ENCODE results near the gene KCNMA1. TPM values are rescaled to one million over a fixed set of nuclear protein-coding genes. Genes with fewer than 3 reads are reported as not detected.

KCNMA1 gene
- total RNA-seq, 2 donors from 2014 or later, result 29.1 to 37.9 TPM

- intact Hi-C loops (cut with DNase I), result no loop called here
- Histone ChIP-seq H3K9me3 (no peaks in the 10 kb centered on the region), H3K36me3 (no peaks in the 10 kb centered on the region), H3K4me1 (replicated peaks) (no peaks in the 10 kb centered on the region), H3K27ac (no peak overlapping the region), H3K4me3 (no peak overlapping the region), H3K27me3 (replicated peaks; ENCODE audit: insufficient read depth) (no peaks in the 10 kb centered on the region)
- no peak for DNase-seq (ENCODE audit: low spot score)
- WGBS, result 81% methylated on average over 6 of the region's 6 CpGs
- TF ChIP-seq CTCF (IDR thresholded peaks at IDR 0.05) (no peak), POLR2A (IDR thresholded peaks at IDR 0.05) (no peak), POLR2AphosphoS5 (IDR thresholded peaks at IDR 0.05) (no peak)
Observed at GRCh38 chr10:77080361-77081027, 557.1 kb downstream of the KCNMA1 start.

- WGBS, result 77% methylated on average over 3 of the region's 3 CpGs
- TF ChIP-seq POLR2A (IDR thresholded peaks at IDR 0.05) (no peak), POLR2AphosphoS5 (IDR thresholded peaks at IDR 0.05) (no peak), CTCF (IDR thresholded peaks at IDR 0.05) (no peak)
- Histone ChIP-seq H3K27ac (no peak overlapping the region), H3K9me3 (no peaks in the 10 kb centered on the region), H3K36me3 (no peaks in the 10 kb centered on the region), H3K4me1 (replicated peaks) (no peaks in the 10 kb centered on the region), H3K4me3 (no peak overlapping the region), H3K27me3 (replicated peaks; ENCODE audit: insufficient read depth) (no peaks in the 10 kb centered on the region)
- no peak for DNase-seq (ENCODE audit: low spot score)
- intact Hi-C loops (cut with DNase I), result no loop called here
Observed at GRCh38 chr10:77079592-77080300, 557.9 kb downstream of the KCNMA1 start.

- H3K4me1 ChIP-seq (replicated peaks), result no peaks in the 10 kb centered on the region
- intact Hi-C loops (cut with DNase I), result no loop called here
- H3K27me3 ChIP-seq (replicated peaks; ENCODE audit: insufficient read depth), result no peaks in the 10 kb centered on the region
- TF ChIP-seq CTCF (IDR thresholded peaks at IDR 0.05) (no peak), POLR2AphosphoS5 (IDR thresholded peaks at IDR 0.05) (no peak), POLR2A (IDR thresholded peaks at IDR 0.05) (no peak)
- no peak overlapping the region for H3K4me3 ChIP-seq
- no peak overlapping the region for H3K27ac ChIP-seq
- no peak for DNase-seq (ENCODE audit: low spot score)
- no peaks in the 10 kb centered on the region for H3K36me3 ChIP-seq
- WGBS, result 83% methylated on average over 7 of the region's 7 CpGs
- no peaks in the 10 kb centered on the region for H3K9me3 ChIP-seq
Observed at GRCh38 chr10:77077316-77077945, 560.2 kb downstream of the KCNMA1 start.

DNA sequence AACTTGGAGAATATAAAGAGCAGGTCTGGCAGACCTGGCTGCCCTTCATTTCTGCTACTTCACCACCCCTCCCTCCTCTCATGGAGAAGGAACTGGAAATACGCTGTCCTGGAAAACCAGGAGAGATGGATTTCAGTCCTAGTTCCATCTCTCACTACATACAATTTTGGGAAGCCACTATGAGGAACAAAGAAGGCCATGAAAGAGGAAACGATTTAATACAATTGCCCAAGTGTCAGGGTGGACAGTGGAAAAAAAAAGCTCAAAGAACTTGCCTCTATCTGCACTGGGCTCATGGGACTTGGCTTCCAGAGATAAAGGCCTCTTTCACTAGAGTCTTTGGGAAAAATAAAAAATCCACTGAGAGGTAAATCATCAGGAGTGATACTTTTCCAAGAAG is 561.7 kb downstream of the KCNMA1 start:
- H3K4me1 ChIP-seq (replicated peaks), result no peaks in the 10 kb centered on the region
- no peaks in the 10 kb centered on the region for H3K9me3 ChIP-seq
- intact Hi-C loops (cut with DNase I), result no loop called here
- H3K36me3 ChIP-seq, result no peaks in the 10 kb centered on the region
- DNase-seq (ENCODE audit: low spot score), result no peak
- TF ChIP-seq POLR2AphosphoS5 (IDR thresholded peaks at IDR 0.05), result no peak
- no peak for TF ChIP-seq CTCF (IDR thresholded peaks at IDR 0.05)
- H3K4me3 ChIP-seq, result no peak overlapping the region
- no peak overlapping the region for H3K27ac ChIP-seq
- H3K27me3 ChIP-seq (replicated peaks; ENCODE audit: insufficient read depth), result no peaks in the 10 kb centered on the region
- WGBS, result 86% methylated on average over 2 of the region's 2 CpGs
